H1 (cell line): ENCODE results near the gene ADNP2. TPM values are rescaled to one million over a fixed set of nuclear protein-coding genes. Genes with fewer than 3 reads are reported as not detected.

Experiments
- CTCF ChIA-PET: fragments of 300-600 bp; sonication (Branson Sonifier 250); formaldehyde crosslinking; loops from one replicate; lab custom pipeline; 2021; ENCODE audit not compliant: partially characterized antibody; lab: Charles Lee
- POLR2A ChIA-PET: fragments of 300-600 bp; sonication (Branson Sonifier 250); formaldehyde crosslinking; loops from one replicate; lab custom pipeline; 2021; ENCODE audit warnings: inconsistent platforms; ENCODE audit not compliant: partially characterized antibody; lab: Charles Lee
- DNase-seq, 2 experiments: peaks; one replicate each; pipeline versions ENCODE4 v3.0.0 to v3.0.0-alpha.2; 2010 to 2022; ENCODE audit warnings: low spot score in 2 of 2, low read depth in 1 of 2, mixed read lengths in 1 of 2
- FAIRE-seq: peaks from 2 replicates; lab custom pipeline; 2011; peaks lifted over from hg19 to GRCh38; lab: Jason Lieb, UNC
- H2AFZ ChIP-seq: 2 replicates; pipeline ENCODE4 v1.8.1; 2012; ENCODE audit warnings: low read length, inconsistent platforms
- H2AK5ac ChIP-seq: 2 replicates; pipeline ENCODE4 v1.6.1; 2013; ENCODE audit warnings: low read depth, low read length
- H2BK120ac ChIP-seq: replicated peaks from 2 replicates; pipeline ENCODE3; 2013; ENCODE audit warnings: low read depth, low read length, inconsistent platforms
- H2BK12ac ChIP-seq: 2 replicates; pipeline ENCODE4 v1.6.1; 2013; ENCODE audit warnings: low read depth, low read length
- H2BK15ac ChIP-seq: 2 replicates; pipeline ENCODE4 v1.6.1; 2013; ENCODE audit warnings: low read length
- H2BK20ac ChIP-seq: 2 replicates; pipeline ENCODE4 v1.6.1; 2013; ENCODE audit warnings: low read length
- H2BK5ac ChIP-seq: 2 replicates; pipeline ENCODE4 v1.6.1; 2013; ENCODE audit warnings: low read depth, low read length
- H3K14ac ChIP-seq: 2 replicates; pipeline ENCODE4 v1.6.1; 2013; ENCODE audit warnings: inconsistent platforms; ENCODE audit not compliant: insufficient read length
- H3K18ac ChIP-seq: 2 replicates; pipeline ENCODE4 v1.6.1; 2013; ENCODE audit warnings: low read length; ENCODE audit errors: extremely low read depth
- H3K23ac ChIP-seq: 2 replicates; pipeline ENCODE4 v1.6.1; 2013; ENCODE audit warnings: inconsistent platforms; ENCODE audit not compliant: insufficient read length
- H3K23me2 ChIP-seq: 2 replicates; pipeline ENCODE4 v1.6.1; 2013; ENCODE audit warnings: low read depth, low read length
- H3K27ac ChIP-seq: 2 replicates; pipeline ENCODE4 v1.6.1; 2011; ENCODE audit warnings: low read depth, low read length, inconsistent platforms
- H3K27me3 ChIP-seq, 4 experiments: replicated peaks in 1 of 4; 1 replicate in 1 of 4; 2 replicates in 3 of 4; pipeline versions ENCODE4 v1.6.1 to v1.8.1; 2011 to 2013; ENCODE audit warnings: low read length in 3 of 4, mild to moderate bottlenecking in 3 of 4, inconsistent platforms in 2 of 4, mixed read lengths in 2 of 4, moderate library complexity in 1 of 4; ENCODE audit not compliant: control insufficient read depth in 3 of 4, insufficient read depth in 3 of 4; ENCODE audit errors: extremely low read depth in 1 of 4
- H3K36me3 ChIP-seq, 4 experiments: 2 replicates each; pipeline versions ENCODE4 v1.6.1 to v1.8.1; 2011 to 2013; ENCODE audit warnings: mild to moderate bottlenecking in 4 of 4, low read length in 3 of 4, moderate library complexity in 2 of 4, control low read depth in 1 of 4, inconsistent platforms in 1 of 4; ENCODE audit not compliant: insufficient read depth in 4 of 4, control insufficient read depth in 2 of 4
- H3K4ac ChIP-seq: replicated peaks from 2 replicates; pipeline ENCODE3; 2013; ENCODE audit warnings: low read length, low read depth, mixed read lengths, inconsistent platforms; ENCODE audit not compliant: insufficient read length
- H3K4me1 ChIP-seq, 4 experiments: replicated peaks in 1 of 4; 1 replicate in 1 of 4; 2 replicates in 3 of 4; pipeline versions ENCODE4 v1.6.1 to v1.8.1; 2011 to 2013; ENCODE audit warnings: low read length in 3 of 4, inconsistent platforms in 2 of 4, mixed read lengths in 1 of 4; ENCODE audit not compliant: insufficient read depth in 4 of 4, control insufficient read depth in 3 of 4
- H3K4me2 ChIP-seq, 2 experiments: 2 replicates each; pipeline versions ENCODE4 v1.6.1 to v1.8.1; 2011 to 2013; ENCODE audit warnings: low read depth in 2 of 2, low read length in 2 of 2, control low read depth in 1 of 2, inconsistent platforms in 1 of 2, mild to moderate bottlenecking in 1 of 2; ENCODE audit not compliant: insufficient read depth in 1 of 2
- H3K4me3 ChIP-seq, 4 experiments: fragments of 200-600, 300-600 bp in 1 of 4; sonication (generic), shearing (Covaris generic), sonication (Bioruptor Twin) in 1 of 4; 2 replicates each; pipeline versions ENCODE4 v1.5.1 to v1.8.1; 2011 to 2016; ENCODE audit warnings: low read length in 4 of 4, low read depth in 3 of 4, control low read depth in 2 of 4, inconsistent platforms in 2 of 4, mild to moderate bottlenecking in 2 of 4, mixed read lengths in 1 of 4, moderate library complexity in 1 of 4; ENCODE audit not compliant: insufficient read depth in 2 of 4; ENCODE audit errors: extremely low read depth in 1 of 4
- H3K56ac ChIP-seq: replicated peaks from 2 replicates; pipeline ENCODE3; 2013; ENCODE audit warnings: low read depth, mild to moderate bottlenecking, mixed read lengths, low read length, inconsistent platforms; ENCODE audit not compliant: insufficient read length
- H3K79me1 ChIP-seq: 2 replicates; pipeline ENCODE4 v1.6.1; 2013; ENCODE audit warnings: low read depth, low read length, control low read depth
- H3K79me2 ChIP-seq, 2 experiments: 2 replicates each; pipeline versions ENCODE4 v1.6.1 to v1.8.1; 2012 to 2013; ENCODE audit warnings: low read length in 2 of 2, mild to moderate bottlenecking in 2 of 2, inconsistent platforms in 1 of 2; ENCODE audit not compliant: insufficient read depth in 2 of 2, control insufficient read depth in 1 of 2
- H3K9ac ChIP-seq, 4 experiments: replicated peaks in 1 of 4; 1 replicate in 1 of 4; 2 replicates in 3 of 4; pipeline versions ENCODE4 v1.6.1 to v1.8.1; 2011 to 2013; ENCODE audit warnings: low read depth in 3 of 4, low read length in 3 of 4, control low read depth in 2 of 4, mild to moderate bottlenecking in 2 of 4, moderate library complexity in 2 of 4, inconsistent platforms in 1 of 4; ENCODE audit errors: extremely low read depth in 1 of 4
- H3K9me3 ChIP-seq, 2 experiments: 2 replicates each; pipeline versions ENCODE4 v1.6.1 to v1.8.1; 2012 to 2013; ENCODE audit warnings: mild to moderate bottlenecking in 2 of 2, moderate library complexity in 2 of 2, control low read depth in 1 of 2, inconsistent platforms in 1 of 2, low read depth in 1 of 2, low read length in 1 of 2, mixed read lengths in 1 of 2; ENCODE audit not compliant: insufficient read depth in 2 of 2
- H4K20me1 ChIP-seq, 2 experiments: replicated peaks in 1 of 2; 2 replicates each; pipeline versions ENCODE3 to v1.8.1; 2011 to 2013; ENCODE audit warnings: inconsistent platforms in 2 of 2, low read length in 2 of 2, mild to moderate bottlenecking in 1 of 2; ENCODE audit not compliant: insufficient read depth in 2 of 2, control insufficient read depth in 1 of 2
- H4K5ac ChIP-seq: 2 replicates; pipeline ENCODE4 v1.6.1; 2013; ENCODE audit warnings: low read length, low read depth, mixed read lengths, inconsistent platforms; ENCODE audit not compliant: insufficient read length
- H4K8ac ChIP-seq: 2 replicates; pipeline ENCODE4 v1.8.0; 2013; ENCODE audit warnings: mild to moderate bottlenecking, moderate library complexity, low read length, inconsistent platforms; ENCODE audit not compliant: insufficient read depth; ENCODE audit errors: extremely low read depth
- H4K91ac ChIP-seq: replicated peaks from 2 replicates; pipeline ENCODE3; 2013; ENCODE audit warnings: low read length, mixed read lengths, inconsistent platforms; ENCODE audit not compliant: insufficient read length
- BACH1 ChIP-seq: IDR thresholded peaks from 2 replicates; pipeline ENCODE4 v1.6.1; 2012; ENCODE audit warnings: low read length, improper control_type of control experiment
- CHD1 ChIP-seq: IDR thresholded peaks from 2 replicates; pipeline ENCODE4 v1.6.1; 2012; ENCODE audit warnings: low read depth, low read length, improper control_type of control experiment
- EGR1 ChIP-seq: IDR thresholded peaks from 2 replicates; pipeline ENCODE4 v1.6.1; 2011; ENCODE audit warnings: low read depth, low read length, borderline replicate concordance
- FOSL1 ChIP-seq: IDR thresholded peaks from 2 replicates; pipeline ENCODE4 v1.6.1; 2011; ENCODE audit warnings: mild to moderate bottlenecking, low read depth, low read length, moderate library complexity; ENCODE audit not compliant: insufficient read depth
- GTF2F1 ChIP-seq: IDR thresholded peaks from 2 replicates; pipeline ENCODE4 v1.6.1; 2012; ENCODE audit warnings: low read depth, low read length, improper control_type of control experiment, borderline replicate concordance
- NRF1 ChIP-seq: IDR thresholded peaks from 2 replicates; pipeline ENCODE4 v1.6.1; 2011; ENCODE audit warnings: mild to moderate bottlenecking, low read depth, low read length, improper control_type of control experiment
- TAF1 ChIP-seq: IDR thresholded peaks from 2 replicates; pipeline ENCODE4 v1.6.1; 2011; ENCODE audit warnings: mild to moderate bottlenecking, low read depth, low read length
- WGBS, 2 experiments: shearing (Covaris generic) in 1 of 2; methylation state at CpG; one replicate each; pipeline versions ENCODE4 v1.1.6 to v1.1.7; 2013 to 2015; ENCODE audit warnings: low lambda C conversion rate in 2 of 2, mixed read lengths in 2 of 2, inconsistent platforms in 1 of 2, low coverage in 1 of 2, missing lambda C conversion rate in 1 of 2; ENCODE audit not compliant: insufficient replicate concordance in 2 of 2, insufficient coverage in 1 of 2, insufficient read length in 1 of 2; ENCODE audit errors: extremely low coverage in 1 of 2, missing lambda C conversion rate in 1 of 2; 5-methylcytosine and 5-hydroxymethylcytosine counted together
- polyA plus RNA-seq, 7 experiments: library from polyadenylated mRNA; depleted of rRNA in 3 of 7; stranded (reverse) in 5 of 7; unstranded in 2 of 7; fragments of >200 nt in 5 of 7; fragments of 200-250 nt in 2 of 7; gene quantifications; 1 replicate in 5 of 7; 2 replicates in 1 of 7; 4 replicates in 1 of 7; pipeline versions ENCODE4 v1.2.1 to v1.2.3, GENCODE V29; 2011 to 2013; ENCODE audit warnings: missing spikeins in 2 of 7, mixed read lengths in 2 of 7
- total RNA-seq: library from RNA; stranded (reverse); fragmentation: NEBNext Ultra II Directional; extraction: Animal tissue kit (Norgen Biotek cat#: 25700); gene quantifications from 2 replicates; pipeline ENCODE4 v1.2.1, GENCODE V29; 2021
- TF ChIP-seq, protein P1 (sequence below): IDR thresholded peaks from 2 replicates; pipeline ENCODE4 v1.6.1; 2012; ENCODE audit warnings: low read length, inconsistent platforms

The ADNP2 gene
- total and polyA plus RNA-seq, 2 of the 8 experiments (the other 6 are each of a cell fraction or from before 2014, with no cell fraction given): 25.1 to 61.6 TPM

DNA sequence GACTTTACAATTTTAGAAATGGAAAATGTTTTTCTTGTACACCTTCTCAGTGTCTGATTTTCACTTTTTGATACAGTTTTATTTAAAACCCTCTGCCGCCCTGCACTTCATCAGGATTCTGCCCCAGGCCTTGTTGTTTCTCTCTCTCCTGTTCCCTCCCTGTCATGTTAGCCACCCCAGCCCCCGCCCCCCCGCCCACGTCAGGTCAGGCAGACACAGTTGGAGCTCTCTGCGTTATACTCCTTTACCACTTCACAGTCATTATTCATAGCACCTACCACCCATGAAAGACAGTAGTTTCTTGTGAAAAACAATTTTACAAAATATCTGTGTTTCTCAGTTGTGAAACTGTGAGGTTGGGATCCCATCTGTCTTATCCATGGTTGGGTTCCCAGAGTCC lies 21.5 kb downstream of the ADNP2 start:
- H3K4me2 ChIP-seq: peak overlapping the region in 1 of 2 experiments; percentile 8; a peak in 1 of 4 replicates
- H3K9me3 ChIP-seq: no peaks in the 10 kb centered on the region
- H2BK20ac ChIP-seq: no peak overlapping the region
- no peak overlapping the region for H3K4me3 ChIP-seq
- TF ChIP-seq NRF1 (no peak), EGR1 (no peak), BACH1 (no peak), TAF1 (no peak), CHD1 (no peak), FOSL1 (no peak), GTF2F1 (no peak)
- TF ChIP-seq, protein P1, sequence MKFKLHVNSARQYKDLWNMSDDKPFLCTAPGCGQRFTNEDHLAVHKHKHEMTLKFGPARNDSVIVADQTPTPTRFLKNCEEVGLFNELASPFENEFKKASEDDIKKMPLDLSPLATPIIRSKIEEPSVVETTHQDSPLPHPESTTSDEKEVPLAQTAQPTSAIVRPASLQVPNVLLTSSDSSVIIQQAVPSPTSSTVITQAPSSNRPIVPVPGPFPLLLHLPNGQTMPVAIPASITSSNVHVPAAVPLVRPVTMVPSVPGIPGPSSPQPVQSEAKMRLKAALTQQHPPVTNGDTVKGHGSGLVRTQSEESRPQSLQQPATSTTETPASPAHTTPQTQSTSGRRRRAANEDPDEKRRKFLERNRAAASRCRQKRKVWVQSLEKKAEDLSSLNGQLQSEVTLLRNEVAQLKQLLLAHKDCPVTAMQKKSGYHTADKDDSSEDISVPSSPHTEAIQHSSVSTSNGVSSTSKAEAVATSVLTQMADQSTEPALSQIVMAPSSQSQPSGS: no peak
- H3K79me2 ChIP-seq: peaks cover 21 to 83% of the 10 kb centered on the region in 2 experiments
- no peak overlapping the region for H4K91ac ChIP-seq
- peaks cover 11 to 13% of the 10 kb centered on the region in 2 experiments for H4K20me1 ChIP-seq
- H2AFZ ChIP-seq: no peak overlapping the region
- no peak overlapping the region for H3K9ac ChIP-seq
- no peak overlapping the region for H3K14ac ChIP-seq
- H2BK120ac ChIP-seq: no peak overlapping the region
- H3K23ac ChIP-seq: no peak overlapping the region
- no peak overlapping the region for H2BK15ac ChIP-seq
- ChIA-PET POLR2A (interaction anchor here (0.7 to 3.1 kb wide), 6 partner anchors 11 to 22 kb away, joined by 3 to 10 read pairs (median 4); partner anchors contain the start of gene ADNP2), CTCF (interaction anchor here (0.8 to 2.7 kb wide), 6 partner anchors 9 to 120 kb away, joined by 3 to 8 read pairs (median 4); no protein-coding TSS in a partner anchor)
- FAIRE-seq (no peak), DNase-seq (no peak)
- H4K5ac ChIP-seq: no peak overlapping the region
- no peak overlapping the region for H3K56ac ChIP-seq
- 64% methylated on average over 5 of the region's 5 CpGs; no CpG with 5 or more reads in 1 of the 2 experiments for WGBS, 2 experiments
- no peaks in the 10 kb centered on the region for H3K27me3 ChIP-seq
- H3K79me1 ChIP-seq: peaks cover 13% of the 10 kb centered on the region
- no peak overlapping the region for H4K8ac ChIP-seq
- no peak overlapping the region for H3K18ac ChIP-seq
- H3K4ac ChIP-seq: no peak overlapping the region
- H3K27ac ChIP-seq: no peak overlapping the region
- peaks cover 4 to 47% (median 20%) of the 10 kb centered on the region in 4 experiments for H3K36me3 ChIP-seq
- H2BK12ac ChIP-seq: no peak overlapping the region
- H3K23me2 ChIP-seq: no peaks in the 10 kb centered on the region
- no peak overlapping the region for H2AK5ac ChIP-seq
- H3K4me1 ChIP-seq: peaks cover 3 to 6% (median 5%) of the 10 kb centered on the region in 4 experiments; a peak in 6 of 7 replicates
- H2BK5ac ChIP-seq: no peak overlapping the region
